IPS-NIHi7 (cell line): ENCODE data around the gene ZNF800.

ENCODE experiments used
- DNase-seq: peaks from one replicate; pipeline ENCODE4 v3.0.0; 2012; ENCODE audit warnings: mixed read lengths; ENCODE audit errors: extremely low spot score

ZNF800 gene

GRCh38 chr7:127390817-127391590 is 1.5 kb downstream of the ZNF800 start:
- no peak for DNase-seq

DNA sequence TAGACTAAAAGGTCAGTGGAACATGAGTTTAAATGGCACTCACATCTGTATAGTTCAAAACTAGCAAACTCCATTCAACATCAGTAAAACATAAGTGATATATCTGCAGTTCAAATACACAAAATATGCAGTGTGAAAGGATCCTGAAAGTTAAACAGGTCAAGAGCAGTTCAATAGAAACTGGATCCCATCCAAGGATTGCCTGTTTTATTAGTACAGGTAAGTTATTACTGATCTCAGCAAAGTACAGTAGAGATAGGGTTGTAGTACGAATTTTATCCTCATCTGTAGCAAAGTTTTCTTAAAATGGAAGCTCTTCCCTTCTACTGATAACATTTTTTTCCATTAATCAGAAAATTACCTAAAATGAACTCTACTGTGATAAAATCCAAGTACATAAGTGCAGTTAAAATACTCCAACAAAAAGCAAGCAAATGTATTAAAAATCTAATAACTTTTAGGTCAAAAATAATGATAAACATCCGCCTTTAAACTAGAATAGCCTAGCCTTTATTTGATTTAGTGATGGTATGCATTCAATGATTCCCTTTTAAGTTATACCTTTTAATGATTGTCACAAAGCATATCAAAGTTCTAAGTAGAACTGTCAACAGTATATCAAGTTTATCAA is 2.2 kb downstream of the ZNF800 start:
- no peak for DNase-seq

GRCh38 chr7:127389321-127389720 is 3.2 kb downstream of the ZNF800 start:
- DNase-seq: no peak

GRCh38 chr7:127387974-127388373 is 4.5 kb downstream of the ZNF800 start:
- DNase-seq: no peak

GRCh38 chr7:127383123-127383835 is 9.2 kb downstream of the ZNF800 start:
- DNase-seq: no peak

DNA sequence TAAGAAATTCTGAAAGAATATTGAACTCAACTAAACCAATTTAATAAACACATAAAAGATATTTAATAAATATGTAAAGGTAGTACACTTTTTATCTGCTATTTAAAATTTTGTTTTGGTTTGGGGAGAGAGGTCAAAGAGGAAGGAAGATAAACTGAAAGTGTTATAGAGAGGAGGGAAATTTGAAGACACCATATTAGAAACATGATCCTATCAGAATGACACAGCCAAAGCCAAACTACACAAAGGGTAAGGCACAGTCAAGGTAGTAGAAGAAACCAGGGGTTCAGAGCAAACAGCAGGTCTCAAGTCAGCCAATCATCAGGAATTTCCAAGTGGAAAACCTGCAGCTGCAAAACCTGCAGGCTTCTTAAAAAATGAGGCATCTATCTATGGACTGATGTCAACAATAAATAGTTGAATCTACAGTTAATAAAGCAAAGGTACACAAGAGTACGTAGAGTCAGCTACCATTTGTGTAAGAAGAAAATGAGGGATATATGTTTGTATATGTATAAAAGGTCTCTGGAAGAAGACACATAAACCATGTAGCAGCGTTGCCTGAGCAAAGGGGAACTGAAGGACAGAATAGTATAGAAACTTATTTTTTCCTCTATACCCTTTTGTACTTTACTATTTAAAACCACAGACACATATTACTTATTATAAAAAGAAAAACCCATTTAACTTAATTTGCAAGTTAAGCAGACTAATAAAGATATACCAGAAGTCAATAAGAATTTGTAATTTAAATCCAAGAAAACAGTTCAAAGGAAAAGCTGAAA is 10.0 kb downstream of the ZNF800 start:
- no peak for DNase-seq

DNA sequence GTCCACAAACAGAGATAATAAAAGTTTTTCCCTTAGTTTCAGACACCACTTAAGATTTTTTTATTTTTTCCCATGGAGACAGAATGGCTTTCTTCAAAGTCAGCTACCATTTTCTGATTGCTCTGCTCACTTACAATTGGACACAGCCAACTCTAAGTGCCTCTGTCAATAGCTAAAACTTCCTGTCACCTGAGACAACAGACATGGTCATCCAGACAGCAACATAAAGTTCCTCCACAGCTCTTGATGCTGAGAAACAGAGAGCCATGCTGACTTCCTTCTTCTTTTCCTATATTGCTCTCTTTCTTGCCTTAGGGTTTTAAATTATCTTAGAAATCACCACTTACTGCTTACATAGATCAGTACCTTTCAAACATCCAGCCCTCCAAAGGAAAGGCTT is 12.0 kb downstream of the ZNF800 start:
- no peak for DNase-seq

- no peak for DNase-seq
Measured at GRCh38 chr7:127379642-127380041, 12.9 kb downstream of the ZNF800 start.

GRCh38 chr7:127378537-127378936 is 14.0 kb downstream of the ZNF800 start:
- no peak for DNase-seq

GRCh38 chr7:127377425-127377824 is 15.1 kb downstream of the ZNF800 start:
- DNase-seq: no peak

DNA sequence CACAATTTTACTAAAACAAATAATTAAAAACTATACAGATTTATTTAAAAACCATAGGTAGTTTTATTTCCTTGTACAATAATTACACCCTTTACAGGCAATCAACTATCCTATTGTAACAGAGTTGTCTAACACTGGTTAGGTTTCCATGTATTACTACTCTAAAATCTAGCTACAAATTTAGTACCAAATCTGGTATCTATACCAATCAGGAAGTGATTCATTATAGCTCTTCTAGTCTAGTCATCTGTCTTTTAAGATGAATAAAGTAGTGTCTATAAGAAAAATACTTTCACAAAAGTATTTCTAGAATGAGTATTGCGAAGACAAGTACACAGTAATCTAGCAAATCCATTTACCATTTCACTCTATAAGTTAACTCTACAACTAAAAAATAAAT is 16.9 kb downstream of the ZNF800 start:
- no peak for DNase-seq

DNA sequence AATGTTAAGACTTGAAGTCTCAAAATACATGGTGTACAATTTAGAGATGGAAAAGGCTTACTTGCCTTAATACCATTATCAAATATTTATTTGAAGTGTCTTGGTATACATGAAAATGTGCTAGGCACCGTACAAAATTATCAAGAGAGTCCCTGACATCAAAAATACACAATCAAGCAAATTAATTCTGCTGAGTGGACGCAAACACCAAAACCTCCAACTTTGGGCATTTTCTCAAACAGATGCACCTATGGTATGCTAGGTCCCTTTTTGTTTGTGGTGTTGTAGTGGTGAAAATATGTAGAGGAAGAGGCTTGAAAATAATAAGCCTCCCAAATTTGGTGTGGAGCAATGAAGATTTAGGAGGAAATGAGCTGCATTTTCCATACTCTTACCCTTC is 24.8 kb downstream of the ZNF800 start:
- no peak for DNase-seq

DNA sequence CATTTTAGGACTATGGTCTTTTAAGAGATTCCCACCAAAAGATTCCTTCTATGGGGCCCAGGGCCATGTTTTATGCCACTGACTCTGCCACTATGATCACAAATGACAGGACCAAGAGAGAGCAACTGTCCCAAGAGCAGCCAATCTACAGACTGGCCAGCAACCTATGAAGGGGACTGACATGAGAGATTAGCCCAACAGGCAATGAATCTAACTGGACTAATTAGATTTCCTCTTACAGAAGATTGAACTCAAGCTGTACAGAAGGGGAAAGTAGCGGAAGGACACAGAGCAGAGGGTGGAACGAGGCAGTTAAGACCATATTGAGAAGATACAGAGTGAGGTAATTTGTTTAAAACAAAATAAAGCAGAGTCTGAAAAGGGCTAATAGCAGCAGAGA is 25.8 kb downstream of the ZNF800 start:
- DNase-seq: no peak

DNA sequence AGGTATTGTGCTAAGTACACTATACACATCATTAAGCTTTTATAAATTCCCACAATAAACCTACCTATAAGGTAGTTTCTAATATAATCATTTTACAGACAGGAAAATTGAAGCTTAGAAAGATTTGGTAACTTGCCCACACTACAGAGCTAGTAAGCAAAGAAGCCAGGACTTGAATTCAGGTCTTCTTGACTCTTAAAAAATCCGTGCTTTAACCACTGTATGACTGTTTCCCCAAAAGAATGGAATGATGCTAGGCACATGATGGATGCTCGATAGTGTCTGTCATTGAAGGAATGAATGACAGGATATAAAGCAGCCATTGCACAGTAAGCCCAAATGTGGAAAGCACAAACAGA is 26.6 kb downstream of the ZNF800 start:
- DNase-seq: no peak

DNA sequence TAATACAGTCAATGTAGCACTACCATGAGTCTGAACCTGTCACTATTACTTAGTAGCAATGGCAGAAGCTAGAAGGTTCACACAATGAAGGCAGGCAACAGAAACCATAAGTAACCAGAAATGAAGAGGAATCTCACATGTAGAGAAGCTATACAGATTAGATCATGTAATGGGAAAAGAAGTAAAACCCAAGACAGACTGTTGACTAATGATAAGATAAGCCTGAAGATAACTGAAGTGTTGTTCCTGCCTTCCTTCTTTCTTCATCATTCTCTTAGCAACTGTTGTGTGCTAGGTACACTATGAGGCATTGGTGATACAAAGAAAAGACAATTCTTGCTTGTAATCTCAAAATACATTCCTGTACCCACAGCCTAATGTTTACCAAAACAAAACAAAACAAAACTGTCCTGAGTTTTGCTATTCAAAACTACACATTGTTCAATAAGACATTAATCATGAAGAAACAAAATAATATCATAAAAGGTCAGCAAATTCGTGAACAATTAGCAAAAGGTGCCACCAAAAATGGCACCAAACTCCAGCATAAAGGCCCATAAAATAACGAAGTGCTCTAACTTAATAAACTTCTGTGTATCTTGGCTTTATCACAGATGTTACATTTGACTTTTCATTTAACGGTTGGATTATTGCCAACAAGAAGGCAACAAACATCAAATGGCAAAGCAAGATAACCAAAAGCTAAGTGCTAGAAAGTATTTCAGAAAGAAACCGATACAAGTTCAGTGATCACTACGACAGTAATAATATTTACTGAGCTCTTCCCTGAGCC is 27.1 kb downstream of the ZNF800 start:
- DNase-seq: no peak

- no peak for DNase-seq
Measured at GRCh38 chr7:127362364-127363027, 30.0 kb downstream of the ZNF800 start.

DNA sequence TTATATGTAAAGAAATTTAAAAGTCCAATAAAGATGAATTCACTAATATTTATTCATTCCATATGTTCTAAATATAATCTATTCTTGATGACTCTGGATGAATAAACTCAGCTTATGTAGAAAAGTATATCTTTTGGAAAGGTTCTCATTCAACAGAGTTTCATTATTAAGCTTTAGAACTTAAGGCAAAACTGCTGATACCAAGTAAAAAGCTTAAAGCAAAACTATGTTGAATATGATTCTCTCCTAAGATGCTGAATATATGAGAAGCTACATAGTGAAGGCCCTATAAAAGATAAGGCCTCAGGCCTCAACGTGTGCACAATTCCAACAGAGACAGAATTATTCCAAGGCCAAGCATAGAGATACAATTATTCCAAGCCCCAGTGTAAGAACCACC is 30.8 kb downstream of the ZNF800 start:
- no peak for DNase-seq

- no peak for DNase-seq
Measured at GRCh38 chr7:127359011-127359410, 33.5 kb downstream of the ZNF800 start.

- no peak for DNase-seq
Measured at GRCh38 chr7:127353897-127354296, 38.6 kb downstream of the ZNF800 start.

GRCh38 chr7:127350586-127350985 is 41.9 kb downstream of the ZNF800 start:
- no peak for DNase-seq

GRCh38 chr7:127349881-127350280 is 42.6 kb downstream of the ZNF800 start:
- DNase-seq: no peak
